Fibroblast of skin of right quadriceps (primary cell): ENCODE results near the gene PTTG1IP.

Source experiments
- DNase-seq: peaks from one replicate; pipeline ENCODE4 v3.0.0-alpha.2; 2013

Gene PTTG1IP

GRCh38 chr21:44894687-44895302 is 21.3 kb upstream of the PTTG1IP start:
- no peak for DNase-seq

DNA sequence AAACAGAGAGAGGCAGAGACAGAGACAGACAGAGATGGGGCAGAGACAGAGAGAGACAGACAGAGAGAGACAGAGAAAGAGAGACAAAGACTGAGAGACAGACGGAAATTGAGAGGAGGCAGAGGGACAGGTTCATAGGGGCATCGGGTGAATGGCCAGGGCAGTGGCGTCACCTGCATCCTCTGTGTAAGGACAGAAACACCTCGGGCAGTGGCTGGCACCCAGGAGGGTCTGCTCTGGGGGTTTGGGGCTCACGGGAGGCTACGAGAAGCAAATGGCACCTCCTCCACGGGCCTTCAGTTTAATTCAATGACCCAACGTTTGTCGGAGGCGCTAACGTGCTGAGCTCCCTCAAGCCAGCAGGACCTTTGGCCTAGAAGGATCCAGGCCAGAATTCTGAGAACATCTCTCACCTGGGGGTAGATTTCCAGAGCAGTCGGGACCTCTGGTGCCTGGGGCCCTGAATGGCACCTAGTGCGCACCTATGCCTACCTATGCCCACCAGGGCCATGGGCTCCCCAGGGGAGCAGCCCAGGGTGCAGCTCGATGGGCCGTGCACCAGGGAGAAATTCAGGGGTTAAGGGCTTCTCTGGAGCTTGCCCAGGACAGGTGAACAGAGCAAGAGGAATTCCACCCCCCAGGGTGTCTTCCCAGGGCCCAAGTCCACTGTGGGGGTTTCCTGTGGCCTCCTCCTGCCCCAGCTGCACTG is 20.6 kb upstream of the PTTG1IP start:
- DNase-seq: no peak

- no peak for DNase-seq
Measured at GRCh38 chr21:44893278-44893556, 19.7 kb upstream of the PTTG1IP start.

GRCh38 chr21:44892536-44893277 is 19.2 kb upstream of the PTTG1IP start:
- peak; percentile 39 for DNase-seq

DNA sequence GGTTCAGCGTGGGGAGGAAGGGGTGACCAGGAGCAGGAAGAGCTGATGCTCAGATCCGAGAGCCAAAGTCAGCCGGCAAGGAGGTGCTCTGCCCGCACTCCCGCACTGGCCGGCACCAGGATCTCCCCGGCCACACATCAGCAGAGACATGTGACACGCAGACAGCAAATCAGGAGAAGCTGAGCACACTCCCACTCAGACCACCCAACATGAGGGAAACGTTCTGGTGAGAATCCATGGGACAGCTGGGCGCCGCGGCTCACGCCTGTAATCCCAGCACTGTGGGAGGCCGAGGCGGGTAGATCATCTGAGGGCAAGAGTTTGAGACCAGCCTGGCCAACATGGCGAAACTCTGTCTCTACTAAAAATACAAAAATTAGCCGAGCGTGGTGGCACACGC is 18.6 kb upstream of the PTTG1IP start:
- peak; percentile 17 for DNase-seq

GRCh38 chr21:44891631-44892031 is 18.1 kb upstream of the PTTG1IP start:
- DNase-seq: no peak

DNA sequence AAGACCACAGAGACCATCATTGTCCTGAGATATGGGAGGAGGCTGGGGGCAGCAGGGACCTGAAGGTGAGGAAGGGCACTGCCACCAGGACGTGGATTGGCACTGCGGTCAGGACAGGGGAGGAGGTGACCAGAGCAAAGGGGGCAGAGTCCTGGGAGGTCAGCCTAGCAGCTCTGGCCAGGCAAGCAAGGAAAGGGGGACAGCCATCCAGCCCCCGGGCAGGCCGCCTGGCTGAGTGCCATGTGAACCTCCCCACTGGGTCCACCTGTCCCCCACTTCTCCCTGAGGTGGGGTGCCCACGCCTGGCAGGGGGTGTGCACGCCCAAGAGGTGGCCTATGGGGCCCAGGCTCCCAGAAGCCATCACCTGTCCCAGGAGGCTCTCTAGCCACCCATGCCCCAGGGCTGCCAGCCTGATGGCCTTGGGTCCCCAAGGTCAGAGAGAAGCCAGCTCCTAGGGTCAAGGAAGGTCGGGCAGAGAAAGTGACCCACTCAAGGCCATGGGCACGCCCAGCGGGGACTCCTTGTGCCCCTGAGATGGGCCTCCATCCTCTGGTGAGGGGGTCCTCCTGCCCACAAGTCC is 17.6 kb upstream of the PTTG1IP start:
- no peak for DNase-seq

- no peak for DNase-seq
Measured at GRCh38 chr21:44890338-44890931, 16.9 kb upstream of the PTTG1IP start.

- no peak for DNase-seq
Measured at GRCh38 chr21:44889625-44890337, 16.3 kb upstream of the PTTG1IP start.

GRCh38 chr21:44888581-44889550 is 15.4 kb upstream of the PTTG1IP start:
- no peak for DNase-seq

- DNase-seq: no peak
Measured at GRCh38 chr21:44887807-44888580, 14.5 kb upstream of the PTTG1IP start.

- DNase-seq: no peak
Measured at GRCh38 chr21:44887126-44887806, 13.8 kb upstream of the PTTG1IP start.

GRCh38 chr21:44886113-44887075 is 12.9 kb upstream of the PTTG1IP start:
- no peak for DNase-seq

DNA sequence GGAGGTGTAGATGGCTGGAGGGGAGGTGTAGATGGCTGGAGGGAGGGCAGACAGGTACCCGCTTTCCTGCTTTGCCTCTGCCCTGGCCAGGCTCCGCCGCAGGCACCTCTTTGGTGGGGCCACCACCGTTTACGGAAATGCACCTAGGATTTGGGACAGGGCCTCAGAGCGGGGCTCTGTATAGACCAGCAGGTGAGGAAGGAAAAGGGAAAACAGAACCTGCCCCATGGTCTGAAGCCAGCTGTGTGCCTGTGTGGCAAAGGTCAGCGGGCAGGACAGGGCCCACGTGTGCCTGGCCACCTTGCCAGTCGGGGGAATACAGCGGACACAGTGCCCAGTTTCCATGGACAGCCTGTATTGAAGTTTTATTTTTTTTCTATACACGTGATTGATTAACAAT is 12.1 kb upstream of the PTTG1IP start:
- DNase-seq: no peak

GRCh38 chr21:44884097-44884496 is 10.6 kb upstream of the PTTG1IP start:
- DNase-seq: no peak

DNA sequence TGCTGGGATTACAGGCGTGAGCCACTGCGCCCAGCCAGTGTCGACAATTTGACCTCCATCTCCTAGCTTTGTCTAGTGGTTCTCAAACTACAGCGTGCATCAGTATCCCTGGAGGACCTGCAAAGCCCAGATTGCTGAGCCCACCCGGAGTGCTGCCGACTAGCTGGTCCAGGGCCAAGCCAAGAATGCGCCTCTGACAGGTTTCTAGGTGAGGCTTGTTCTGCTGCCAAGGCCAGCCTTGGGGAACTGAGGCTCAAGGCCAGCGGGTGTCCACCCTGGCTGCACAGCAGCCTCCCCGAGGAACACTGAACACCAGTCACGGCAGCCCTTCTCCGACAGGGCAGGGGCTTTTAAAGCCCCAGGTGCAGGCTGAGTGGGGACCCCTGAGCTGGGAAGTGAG is 9.8 kb upstream of the PTTG1IP start:
- DNase-seq: no peak

- peak; percentile 67 for DNase-seq
Measured at GRCh38 chr21:44881198-44881872, 7.8 kb upstream of the PTTG1IP start.
